ENCODE measurements around the gene DIRAS1. TPM values are rescaled to one million over a fixed set of nuclear protein-coding genes. Genes with fewer than 3 reads are reported as not detected.
"Not testable (repeated sequence)": the region's sequence is repeated elsewhere in the genome, so short reads cannot be mapped to it uniquely, and the experiment has no call there.

Gene DIRAS1
- total RNA-seq, 2 experiments from 2014 or later: not detected

DNA sequence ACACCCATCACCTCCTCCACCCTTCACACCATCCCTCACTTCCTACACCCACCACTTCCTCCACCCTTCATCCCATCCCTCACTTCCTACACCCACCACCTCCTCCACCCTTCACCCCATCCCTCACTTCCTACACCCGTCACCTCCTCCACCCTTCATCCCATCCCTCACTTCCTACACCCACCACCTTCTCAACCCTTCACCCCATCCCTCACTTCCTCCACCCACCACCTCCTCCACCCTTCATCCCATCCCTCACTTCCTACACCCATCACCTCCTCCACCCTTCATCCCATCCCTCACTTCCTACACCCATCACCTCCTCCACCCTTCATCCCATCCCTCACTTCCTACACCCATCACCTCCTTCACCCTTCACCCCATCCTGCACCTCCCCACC is 7.1 kb downstream of the DIRAS1 start:
- ATAC-seq; H3K4me3 Mint-ChIP-seq; H3K36me3 Mint-ChIP-seq (ENCODE audit: low read depth); H3K4me1 Mint-ChIP-seq (ENCODE audit: low read depth); CTCF ChIA-PET; H3K27me3 Mint-ChIP-seq (ENCODE audit: low read depth); H3K27ac Mint-ChIP-seq; H3K9me3 Mint-ChIP-seq (ENCODE audit: insufficient read depth); DNase-seq; POLR2A ChIA-PET: not testable (repeated sequence)

DNA sequence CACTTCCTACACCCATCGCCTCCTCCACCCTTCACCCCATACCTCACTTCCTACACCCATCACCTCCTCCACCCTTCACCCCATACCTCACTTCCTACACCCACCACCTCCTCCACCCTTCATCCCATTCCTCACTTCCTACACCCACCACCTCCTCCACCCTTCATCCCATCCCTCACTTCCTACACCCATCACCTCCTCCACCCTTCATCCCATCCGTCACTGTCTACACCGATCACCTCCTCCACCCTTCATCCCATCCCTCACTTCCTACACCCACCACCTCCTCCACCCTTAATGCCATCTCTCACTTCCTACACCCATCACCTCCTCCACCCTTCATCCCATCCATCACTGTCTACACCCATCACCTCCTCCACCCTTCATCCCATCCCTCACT is 8.0 kb downstream of the DIRAS1 start:
- H3K9me3 Mint-ChIP-seq (ENCODE audit: insufficient read depth); H3K36me3 Mint-ChIP-seq (ENCODE audit: low read depth): not testable (repeated sequence)

GRCh38 chr19:2711875-2712205 is 9.3 kb downstream of the DIRAS1 start:
- Mint-ChIP-seq H3K27ac (no peak overlapping the region), H3K4me1 (ENCODE audit: low read depth) (no peaks in the 10 kb centered on the region), H3K27me3 (ENCODE audit: low read depth) (no peaks in the 10 kb centered on the region), H3K4me3 (no peak overlapping the region), H3K9me3 (ENCODE audit: insufficient read depth) (peaks cover 8% of the 10 kb centered on the region), H3K36me3 (ENCODE audit: low read depth) (peaks cover 3% of the 10 kb centered on the region)
- no peak for ATAC-seq
- ChIA-PET CTCF (no interaction called here), POLR2A (no interaction called here)
- DNase-seq: no peak

More for the DNA sequence above, 8.0 kb downstream of the DIRAS1 start:
- H3K4me1 Mint-ChIP-seq (ENCODE audit: low read depth); H3K4me3 Mint-ChIP-seq; H3K27ac Mint-ChIP-seq; CTCF ChIA-PET; H3K27me3 Mint-ChIP-seq (ENCODE audit: low read depth); ATAC-seq; DNase-seq: not testable (repeated sequence)
- POLR2A ChIA-PET: interaction anchor here (1.0 kb wide), 1 partner anchor 13 kb away, joined by 4 read pairs; no protein-coding TSS in a partner anchor

- POLR2A ChIA-PET: no interaction called here
- no peak overlapping the region for H3K4me3 Mint-ChIP-seq
- DNase-seq: no peak
These were observed 9.8 kb downstream of the DIRAS1 start for GRCh38 chr19:2711172-2711874.

GRCh38 chr19:2706251-2706650 is 14.9 kb downstream of the DIRAS1 start:
- H3K36me3 Mint-ChIP-seq (ENCODE audit: low read depth): no peaks in the 10 kb centered on the region
- ChIA-PET POLR2A (no interaction called here), CTCF (no interaction called here)
- H3K4me1 Mint-ChIP-seq (ENCODE audit: low read depth): peaks cover 5% of the 10 kb centered on the region
- no peak overlapping the region for H3K4me3 Mint-ChIP-seq
- H3K27me3 Mint-ChIP-seq (ENCODE audit: low read depth): peaks cover 2% of the 10 kb centered on the region
- no peak overlapping the region for H3K27ac Mint-ChIP-seq
- H3K9me3 Mint-ChIP-seq (ENCODE audit: insufficient read depth): no peaks in the 10 kb centered on the region
- DNase-seq (no peak), ATAC-seq (no peak)

More at GRCh38 chr19:2711172-2711874, 9.8 kb downstream of the DIRAS1 start:
- CTCF ChIA-PET: no interaction called here
- H3K27me3 Mint-ChIP-seq (ENCODE audit: low read depth): no peaks in the 10 kb centered on the region
- ATAC-seq: no peak
- peaks cover 8% of the 10 kb centered on the region for H3K9me3 Mint-ChIP-seq (ENCODE audit: insufficient read depth)
- H3K4me1 Mint-ChIP-seq (ENCODE audit: low read depth): no peaks in the 10 kb centered on the region
- H3K36me3 Mint-ChIP-seq (ENCODE audit: low read depth): peaks cover 3% of the 10 kb centered on the region
- H3K27ac Mint-ChIP-seq: no peak overlapping the region

- H3K4me1 Mint-ChIP-seq (ENCODE audit: low read depth): peaks cover 9% of the 10 kb centered on the region
- no peaks in the 10 kb centered on the region for H3K9me3 Mint-ChIP-seq (ENCODE audit: insufficient read depth)
- POLR2A ChIA-PET: no interaction called here
- no peak overlapping the region for H3K27ac Mint-ChIP-seq
- no peak overlapping the region for H3K4me3 Mint-ChIP-seq
- CTCF ChIA-PET: interaction anchor here (0.7 to 1.1 kb wide), 3 partner anchors 25 to 137 kb away, joined by 3 read pairs; partner anchors contain the start of gene ZNF555
- ATAC-seq (no peak), DNase-seq (no peak)
- peaks cover 4% of the 10 kb centered on the region for H3K27me3 Mint-ChIP-seq (ENCODE audit: low read depth)
- no peaks in the 10 kb centered on the region for H3K36me3 Mint-ChIP-seq (ENCODE audit: low read depth)
These were observed 17.4 kb downstream of the DIRAS1 start for GRCh38 chr19:2703691-2704216.

DNA sequence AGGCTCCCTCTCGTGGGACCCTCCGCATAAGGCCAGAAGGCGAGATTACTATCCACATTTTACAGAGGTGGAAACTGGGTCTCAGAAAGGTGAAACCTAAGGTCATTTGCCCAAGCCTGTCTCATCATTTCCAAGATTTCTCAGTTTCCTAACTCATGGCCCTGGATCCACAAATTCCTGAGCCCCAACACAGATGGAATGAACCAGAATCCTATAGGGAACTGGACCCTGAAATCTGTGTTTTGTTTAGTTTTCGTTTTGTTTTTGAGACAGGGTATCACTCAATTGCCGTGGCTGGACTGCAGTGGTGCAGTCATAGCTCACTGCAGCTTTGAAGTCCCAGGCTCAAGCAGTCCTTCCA is 18.1 kb downstream of the DIRAS1 start:
- DNase-seq (no peak), ATAC-seq (no peak)
- H3K27me3 Mint-ChIP-seq (ENCODE audit: low read depth): peaks cover 4% of the 10 kb centered on the region
- peaks cover 12% of the 10 kb centered on the region for H3K4me1 Mint-ChIP-seq (ENCODE audit: low read depth)
- H3K36me3 Mint-ChIP-seq (ENCODE audit: low read depth): no peaks in the 10 kb centered on the region
- H3K4me3 Mint-ChIP-seq: peak overlapping the region; percentile 58
- H3K9me3 Mint-ChIP-seq (ENCODE audit: insufficient read depth): no peaks in the 10 kb centered on the region
- CTCF ChIA-PET: interaction anchor here (0.8 to 1.1 kb wide), 2 partner anchors 55 to 138 kb away, joined by 3 read pairs; partner anchors contain the start of gene ZNF555
- peak overlapping the region; percentile 55 for H3K27ac Mint-ChIP-seq
- POLR2A ChIA-PET: no interaction called here

- H3K27ac Mint-ChIP-seq: peak within 1 kb of the TSS; percentile 55
- CTCF ChIA-PET: interaction anchor here (0.8 to 1.1 kb wide), 3 partner anchors 54 to 139 kb away, joined by 3 to 4 read pairs (median 3); partner anchors contain the start of gene ZNF555
- peak; percentile 100 for ATAC-seq
These were observed 18.7 kb downstream of the DIRAS1 start, which contains the start of gene GNG7 for GRCh38 chr19:2702170-2703076. Gene GNG7, minus strand, starts transcription at chr19:2702694. Its CDS starts 182,006 bp downstream, at chr19:2520688.

DNA sequence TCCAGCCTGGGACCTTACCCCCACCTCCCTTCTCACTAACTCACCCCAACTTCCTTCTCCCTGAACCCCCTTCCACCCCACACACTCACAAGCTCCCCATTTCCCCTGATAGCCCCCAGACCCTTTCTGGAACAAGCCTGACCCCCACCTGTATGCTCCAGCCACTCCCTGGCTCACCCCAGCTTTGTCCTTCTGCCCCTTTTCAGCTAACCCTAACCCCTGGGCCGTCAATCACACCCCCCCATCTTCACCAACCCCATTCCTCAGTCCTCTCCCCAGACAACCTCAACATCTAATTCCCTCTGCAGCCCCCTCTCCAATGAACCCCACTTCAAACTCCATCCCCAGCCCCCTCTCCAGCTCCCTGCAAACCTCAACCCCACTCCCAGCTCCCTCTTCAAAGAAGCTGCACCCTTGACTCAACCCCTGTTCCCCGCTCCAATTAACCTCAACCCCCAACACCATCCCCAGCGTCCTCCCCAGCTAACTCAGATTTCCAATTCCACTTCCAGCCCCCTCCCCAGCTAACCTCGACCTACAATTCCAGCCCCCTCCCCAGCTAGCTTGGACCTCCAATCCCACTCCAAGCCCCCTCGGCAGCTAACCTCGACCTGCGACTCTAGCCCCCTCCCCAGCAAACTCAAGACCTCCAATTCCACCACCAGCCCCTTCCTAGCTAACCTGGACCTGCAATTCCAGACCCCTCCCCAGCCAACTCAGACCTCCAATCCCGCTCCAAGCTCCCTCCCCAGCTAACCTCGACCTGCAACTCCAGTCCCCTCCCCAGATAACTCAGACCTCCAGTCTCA is 19.6 kb downstream of the DIRAS1 start:
- Mint-ChIP-seq H3K4me3 (peak overlapping the region; percentile 15), H3K9me3 (ENCODE audit: insufficient read depth) (no peaks in the 10 kb centered on the region), H3K4me1 (ENCODE audit: low read depth) (peaks cover 12% of the 10 kb centered on the region), H3K27ac (no peak overlapping the region), H3K27me3 (ENCODE audit: low read depth) (peaks cover 4% of the 10 kb centered on the region), H3K36me3 (ENCODE audit: low read depth) (no peaks in the 10 kb centered on the region)
- ChIA-PET CTCF (interaction anchor here (0.6 to 1.1 kb wide), 3 partner anchors 53 to 90 kb away, joined by 3 to 4 read pairs (median 3); no protein-coding TSS in a partner anchor), POLR2A (no interaction called here)
- no peak for ATAC-seq
- DNase-seq: no peak

More at GRCh38 chr19:2702170-2703076, 18.7 kb downstream of the DIRAS1 start, which contains the start of gene GNG7:
- Mint-ChIP-seq H3K9me3 (ENCODE audit: insufficient read depth) (no peaks in the 10 kb centered on the region), H3K4me3 (peak within 1 kb of the TSS; percentile 58), H3K4me1 (ENCODE audit: low read depth) (peaks cover 12% of the 10 kb centered on the region), H3K27me3 (ENCODE audit: low read depth) (peaks cover 4% of the 10 kb centered on the region), H3K36me3 (ENCODE audit: low read depth) (no peaks in the 10 kb centered on the region)
- POLR2A ChIA-PET: no interaction called here
- DNase-seq: peak; percentile 92

GRCh38 chr19:2700660-2701360 is 20.4 kb downstream of the DIRAS1 start:
- Mint-ChIP-seq H3K27ac (no peak overlapping the region), H3K36me3 (ENCODE audit: low read depth) (no peaks in the 10 kb centered on the region), H3K9me3 (ENCODE audit: insufficient read depth) (no peaks in the 10 kb centered on the region), H3K4me1 (ENCODE audit: low read depth) (peaks cover 12% of the 10 kb centered on the region), H3K27me3 (ENCODE audit: low read depth) (peaks cover 4% of the 10 kb centered on the region), H3K4me3 (no peak overlapping the region)
- CTCF ChIA-PET: interaction anchor here (0.6 to 1.1 kb wide), 2 partner anchors 52 to 81 kb away, joined by 3 read pairs; no protein-coding TSS in a partner anchor
- POLR2A ChIA-PET: no interaction called here
- no peak for ATAC-seq
- no peak for DNase-seq

All from activated CD8-positive, alpha-beta T cell treated with anti-CD3 and anti-CD28 coated beads, Interleukin-2, amount 10 ng/mL, durations not matched to agents 7 days and 5 days (primary cell).